OCI-M2 (cell line): ENCODE data around the gene SEPTIN5.
"Not testable (repeated sequence)": the region's sequence is repeated elsewhere in the genome, so short reads cannot be mapped to it uniquely, and the experiment has no call there.

Source experiments
- DNase-seq: peaks from one replicate; lab custom pipeline; 2025; ENCODE audit not compliant: unreplicated experiment; lab: John Stamatoyannopoulos, UW

The SEPTIN5 gene

GRCh38 chr22:19714312-19715187 is at the start of gene SEPTIN5:
Gene SEPTIN5, plus strand, starts transcription at chr22:19714503. Its CDS starts 86 bp downstream, at chr22:19714589.
- no peak for DNase-seq

GRCh38 chr22:19664951-19665783 is 49.1 kb upstream of the SEPTIN5 start:
- no peak for DNase-seq

GRCh38 chr22:19665784-19666672 is 48.3 kb upstream of the SEPTIN5 start:
- no peak for DNase-seq

GRCh38 chr22:19666673-19667593 is 47.4 kb upstream of the SEPTIN5 start:
- no peak for DNase-seq

DNA sequence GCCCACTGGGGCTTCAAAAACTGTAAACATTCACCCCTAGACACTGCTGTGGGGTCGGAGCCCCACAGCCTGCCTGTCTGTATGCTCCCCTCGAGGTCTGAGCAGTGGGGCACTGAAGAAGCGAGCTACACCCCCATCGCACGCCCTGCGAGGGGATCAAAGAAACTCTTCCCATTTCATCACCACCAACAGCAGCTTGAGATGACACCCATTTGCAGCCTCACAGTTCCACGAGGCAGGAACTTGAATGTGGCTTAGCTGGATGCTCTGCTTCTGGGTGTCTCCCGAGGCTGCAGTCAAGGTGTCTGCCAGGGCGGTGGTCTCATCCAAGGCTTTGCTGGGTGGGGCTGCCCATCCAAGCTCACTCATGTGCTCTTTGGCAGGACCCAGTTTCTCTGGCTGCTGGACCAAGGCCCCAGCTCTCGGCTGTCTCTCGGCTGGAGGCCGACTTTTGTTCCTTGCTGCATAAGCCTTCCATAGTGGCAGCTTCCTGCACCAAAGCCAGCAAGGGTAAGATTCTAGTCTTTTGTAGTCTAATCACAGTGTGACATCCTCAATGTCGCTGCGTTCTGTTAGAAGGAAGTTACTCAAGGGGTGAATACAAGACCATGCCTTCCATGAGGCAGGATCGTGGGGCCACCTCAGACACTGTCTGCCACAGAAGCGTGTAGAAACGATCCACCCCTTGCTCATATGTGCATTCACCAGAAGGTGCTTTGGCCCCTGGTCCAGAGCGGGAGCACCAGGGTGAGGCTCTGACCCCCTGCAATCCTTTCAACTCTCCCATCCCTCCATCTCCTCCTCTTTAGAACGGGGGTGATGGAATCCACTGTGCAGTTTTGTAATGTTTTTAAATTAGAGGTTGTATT is 46.2 kb upstream of the SEPTIN5 start:
- DNase-seq = no peak

GRCh38 chr22:19668748-19669147 is 45.6 kb upstream of the SEPTIN5 start:
- no peak for DNase-seq

- no peak for DNase-seq
Measured at GRCh38 chr22:19669570-19669969, 44.7 kb upstream of the SEPTIN5 start.

GRCh38 chr22:19671316-19671715 is 43.0 kb upstream of the SEPTIN5 start:
- no peak for DNase-seq

DNA sequence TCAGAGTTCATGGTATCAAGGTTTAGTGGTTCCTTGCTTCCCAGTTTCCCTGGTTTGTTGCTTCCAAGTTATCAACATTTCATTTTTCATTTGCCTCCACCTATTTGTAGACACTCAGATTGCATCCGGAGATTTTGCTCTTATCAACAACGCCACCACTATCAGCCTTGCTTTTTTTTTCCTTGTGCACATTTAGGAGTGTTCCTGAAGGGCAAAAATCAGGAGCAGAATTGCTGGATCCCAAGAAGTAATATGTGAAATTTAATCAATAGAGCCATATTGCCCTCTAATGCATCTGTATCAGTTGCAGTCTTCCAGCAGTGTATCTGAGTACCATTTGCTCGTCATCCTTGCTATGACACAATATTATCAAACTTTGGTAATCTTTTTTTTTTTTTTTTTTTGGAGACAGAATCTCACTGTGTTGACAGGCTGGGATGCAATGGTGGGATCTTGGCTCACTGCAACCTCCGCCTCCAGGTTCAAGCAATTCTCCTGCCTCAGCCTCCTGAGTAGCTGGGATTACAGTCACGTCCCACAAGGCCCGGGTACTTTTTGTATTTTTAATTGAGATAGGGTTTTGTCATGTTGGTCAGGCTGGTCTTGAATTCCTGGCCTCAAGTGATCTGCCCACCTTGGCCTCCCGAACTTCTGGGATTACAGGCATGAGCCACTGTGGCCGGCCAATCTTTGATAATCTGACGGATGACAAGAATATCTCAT is 42.1 kb upstream of the SEPTIN5 start:
- no peak for DNase-seq

- DNase-seq = no peak
Measured at GRCh38 chr22:19673660-19674059, 40.6 kb upstream of the SEPTIN5 start.

GRCh38 chr22:19674129-19674928 is 40.0 kb upstream of the SEPTIN5 start:
- no peak for DNase-seq

DNA sequence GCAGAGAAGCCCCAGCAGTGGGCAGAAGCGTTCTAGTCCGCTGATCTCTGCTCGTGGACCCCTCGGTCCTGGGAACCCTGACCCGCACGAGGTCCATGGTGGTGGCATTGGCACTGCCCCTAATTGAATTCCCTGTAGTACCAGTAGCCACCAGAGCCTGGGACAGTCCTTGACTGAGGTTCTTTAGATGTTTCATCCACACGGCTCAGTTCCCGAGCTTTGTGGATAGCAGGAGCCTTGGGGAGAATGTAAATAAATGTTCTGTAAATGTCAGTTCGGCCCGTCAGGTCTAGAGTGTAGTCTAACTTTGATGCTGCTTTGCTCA is 39.4 kb upstream of the SEPTIN5 start:
- no peak for DNase-seq

- no peak for DNase-seq
Measured at GRCh38 chr22:19675428-19675827, 38.9 kb upstream of the SEPTIN5 start.

DNA sequence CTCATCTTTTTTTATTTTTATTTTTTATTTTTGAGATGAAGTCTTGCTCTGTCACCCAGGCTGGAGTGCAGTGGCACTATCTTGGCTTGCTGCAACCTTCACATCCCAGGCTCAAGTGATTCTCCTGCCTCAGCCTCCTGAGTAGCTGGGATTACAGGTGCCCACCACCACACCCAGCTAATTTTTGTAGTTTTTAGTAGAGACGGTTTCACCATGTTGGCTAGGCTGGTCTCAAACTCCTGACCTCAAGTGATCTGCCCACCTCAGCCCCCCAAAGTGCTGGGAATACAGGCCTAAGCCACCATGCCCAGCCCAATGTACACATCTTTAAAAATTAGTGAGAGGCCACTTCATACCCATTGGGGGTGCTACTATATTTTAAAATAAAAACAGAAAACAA is 37.9 kb upstream of the SEPTIN5 start:
- not testable (repeated sequence) for DNase-seq

DNA sequence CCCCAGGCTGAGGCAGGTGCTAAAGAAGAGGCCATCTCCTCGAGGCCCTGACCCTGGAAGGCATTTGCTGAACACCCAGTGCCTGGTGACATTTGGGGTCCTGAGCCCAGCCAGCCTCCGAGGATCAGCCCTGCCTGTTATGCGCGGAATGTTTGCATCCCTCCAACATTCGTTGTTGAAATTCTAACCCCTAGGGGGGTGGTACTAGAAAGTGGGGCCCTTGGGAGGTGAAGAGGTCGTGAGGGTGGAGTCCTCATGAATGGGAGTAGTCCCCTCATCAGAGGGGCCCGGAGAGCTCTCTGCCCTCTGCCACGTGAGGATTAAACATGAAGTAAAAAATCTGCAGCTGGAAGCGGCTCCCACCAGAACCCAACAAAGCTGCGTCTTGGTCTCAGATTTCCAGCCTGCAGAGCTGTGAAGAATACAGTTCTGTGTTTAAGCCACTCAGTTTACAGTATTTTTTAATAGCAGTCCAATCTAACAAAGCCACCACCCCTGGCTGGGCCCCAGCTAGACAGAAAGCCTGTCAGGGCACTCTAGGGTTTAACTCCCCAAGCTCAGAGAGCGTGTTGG is 35.3 kb upstream of the SEPTIN5 start:
- no peak for DNase-seq

GRCh38 chr22:19679522-19680101 is 34.7 kb upstream of the SEPTIN5 start:
- no peak for DNase-seq

- DNase-seq = no peak
Measured at GRCh38 chr22:19680287-19680881, 33.9 kb upstream of the SEPTIN5 start.
